Pancreas (tissue), 10 donors: ENCODE results near the gene RNH1. TPM values are rescaled to one million over a fixed set of nuclear protein-coding genes. Genes with fewer than 3 reads are reported as not detected.

ENCODE experiments used
- ATAC-seq, 4 donors: fragments of 200-7000 bp; cut with Tn5 transposase; one replicate each; pipeline versions ENCODE4 v1.8.0 to v1.9.1; 2020; ENCODE audit warnings: mild to moderate bottlenecking in 4 of 4, moderate library complexity in 4 of 4
- DNase-seq, 6 donors: peaks; one replicate each; pipeline ENCODE4 v3.0.0-alpha.2; 2020
- FAIRE-seq: peaks from 2 replicates; lab custom pipeline; 2012; peaks lifted over from hg19 to GRCh38; lab: Jason Lieb, UNC
- H3K27ac ChIP-seq, 4 donors: fragments of 200-600 bp; sonication (generic); 1 replicate in 3 of 4; 2 replicates in 1 of 4; pipeline versions ENCODE4 v1.5.0 to v1.8.0; 2020
- H3K27me3 ChIP-seq, 4 donors: fragments of 200-600 bp; one replicate each; pipeline ENCODE4 v1.8.0; 2021
- H3K36me3 ChIP-seq, 3 donors: fragments of 200-600 bp; sonication (generic) in 1 of 3; one replicate each; pipeline versions ENCODE4 v1.5.0 to v1.8.0; 2020 to 2021
- H3K4me1 ChIP-seq, 3 donors: fragments of 200-600 bp; one replicate each; pipeline ENCODE4 v1.8.0; 2021
- H3K4me3 ChIP-seq, 4 donors: fragments of 200-600 bp; sonication (generic) in 2 of 4; one replicate each; pipeline versions ENCODE4 v1.5.0 to v1.8.0; 2020 to 2021
- H3K9me3 ChIP-seq, 4 donors: fragments of 200-600 bp; one replicate each; pipeline ENCODE4 v1.8.0; 2021
- CTCF ChIP-seq, 4 donors: fragments of 200-600 bp; sonication (generic) in 3 of 4; IDR thresholded peaks; one replicate each; pipeline versions ENCODE4 v1.5.0 to v1.8.0; 2021; ENCODE audit warnings: antibody characterized with exemption in 4 of 4
- WGBS, 2 donors: extraction: QIAGEN DNeasy Blood & Tissue Kit; methylation state at CpG; one replicate each; pipeline ENCODE4 v1.1.7; 2013; 5-methylcytosine and 5-hydroxymethylcytosine counted together
- intact Hi-C, 3 donors: fragments of 100-400 bp; cut with DNase I; formaldehyde crosslinking; loops; one replicate each; pipeline versions ENCODE4 v1.11.1 to v1.14.2; 2022
- polyA plus RNA-seq, 2 donors: library from polyadenylated mRNA; stranded (reverse); fragments of 200-250 nt; gene quantifications; one replicate each; pipeline ENCODE4 v1.2.3, GENCODE V29; 2013
- total RNA-seq, 6 donors: library from RNA; stranded (reverse); fragmentation: NEBNext Ultra II Directional in 4 of 6; extraction: Animal tissue kit (Norgen Biotek cat#: 25700) in 4 of 6; gene quantifications; one replicate each; pipeline versions ENCODE4 v1.2.1 to v1.2.4, GENCODE V29; 2021 to 2023
- donor health status: healthy with polysubstance abuse.
- donor health status: DM: no; HTN: no; CAD: no; lungs with moderate emphysema.
- donor health status: DM: no; HTN: no; CAD: no.
- donor health status: control.
- donor health status: control.
- donor health status: Bipolar disorder and iron deficiency.
- donor health status: DM: yes; HTN: yes; CAD: no.
- donor health status: DM: no; HTN: no; CAD: no.
- donor health status: DM: no; HTN: no; CAD: no.
- donor health status: DM: yes; HTN: yes; CAD: no.

RNH1 gene
- total and polyA plus RNA-seq, 8 donors = 38.9 to 87.7 (median 63.9) TPM

DNA sequence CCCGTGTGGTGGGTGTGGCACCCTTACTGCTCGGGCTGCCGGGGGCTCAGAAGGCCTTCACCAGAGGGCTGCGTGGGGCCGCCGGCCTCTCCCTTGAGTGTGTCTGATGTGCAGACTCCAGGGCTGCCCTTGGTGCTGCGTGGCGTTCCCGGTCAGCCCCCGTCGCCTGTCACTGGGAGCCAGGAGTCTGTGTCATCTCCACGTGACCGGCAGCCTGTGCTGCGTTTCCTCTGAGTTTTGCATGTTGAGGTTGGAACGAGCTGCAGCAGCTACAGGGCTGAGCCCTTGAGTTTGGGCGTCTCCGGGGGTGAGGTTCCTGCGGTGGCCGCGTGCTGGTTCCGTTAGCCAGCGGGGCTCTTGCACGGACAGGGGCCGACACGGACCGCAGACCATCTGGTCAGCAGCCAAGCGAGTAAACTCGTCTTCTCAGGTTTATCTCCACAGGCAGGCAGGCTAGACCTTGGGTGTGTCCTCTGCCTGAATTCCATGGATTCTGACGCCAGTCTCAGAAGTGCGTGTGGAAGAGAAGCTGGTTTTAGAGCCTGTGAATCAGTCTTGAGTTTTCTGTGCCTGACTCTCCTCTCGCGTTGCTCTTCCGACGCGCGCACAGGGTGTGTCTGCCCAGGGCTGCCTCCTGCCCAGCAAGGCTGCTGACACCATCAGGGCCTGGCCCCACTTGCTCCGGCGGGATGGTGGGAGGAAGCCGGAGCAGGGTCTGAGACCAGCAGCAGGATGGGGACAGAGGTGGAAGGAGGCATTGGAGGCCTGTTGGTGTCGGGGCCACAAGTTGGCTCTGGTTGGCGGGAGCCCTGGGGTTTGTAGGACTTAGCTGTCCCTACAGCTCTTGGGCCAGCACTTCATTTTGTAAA lies 46.5 kb downstream of the RNH1 start:
- Histone ChIP-seq H3K9me3 (no peaks in the 10 kb centered on the region), H3K27ac (no peak overlapping the region), H3K4me3 (no peak overlapping the region), H3K36me3 (peaks cover 0 to 5% (median 0%) of the 10 kb centered on the region in 3 donors), H3K27me3 (no peaks in the 10 kb centered on the region), H3K4me1 (no peaks in the 10 kb centered on the region)
- WGBS, 2 donors = 92 to 96% methylated on average over 41 of the region's 41 CpGs
- TF ChIP-seq CTCF (IDR thresholded peaks at IDR 0.05) = no peak
- no peak for ATAC-seq
- DNase-seq = peak in 2 of 6 donors; percentile 10 to 57
- FAIRE-seq = no peak
- intact Hi-C loops = no loop called here

GRCh38 chr11:459511-460220 lies 47.4 kb downstream of the RNH1 start:
- no peak for TF ChIP-seq CTCF (IDR thresholded peaks at IDR 0.05)
- ATAC-seq (no peak), FAIRE-seq (no peak), DNase-seq (no peak)
- intact Hi-C loops = no loop called here
- 91 to 92% methylated on average over 24 of the region's 24 CpGs for WGBS, 2 donors
- Histone ChIP-seq H3K27ac (no peak overlapping the region), H3K36me3 (peaks cover 0 to 5% (median 0%) of the 10 kb centered on the region in 3 donors), H3K4me1 (no peaks in the 10 kb centered on the region), H3K4me3 (no peak overlapping the region), H3K27me3 (no peaks in the 10 kb centered on the region), H3K9me3 (no peaks in the 10 kb centered on the region)

GRCh38 chr11:457111-457760 lies 49.8 kb downstream of the RNH1 start:
- TF ChIP-seq CTCF (IDR thresholded peaks at IDR 0.05) = no peak
- WGBS, 2 donors = 84 to 85% methylated on average over 23 of the region's 23 CpGs
- FAIRE-seq = no peak

GRCh38 chr11:456533-456932 lies 50.5 kb downstream of the RNH1 start:
- WGBS, 2 donors = 75 to 84% methylated on average over 7 of the region's 7 CpGs
- Histone ChIP-seq H3K4me1 (peaks cover 0 to 3% (median 3%) of the 10 kb centered on the region in 3 donors), H3K4me3 (no peak overlapping the region), H3K27ac (no peak overlapping the region), H3K27me3 (no peaks in the 10 kb centered on the region), H3K36me3 (peaks cover 0 to 5% (median 0%) of the 10 kb centered on the region in 3 donors), H3K9me3 (no peaks in the 10 kb centered on the region)
- FAIRE-seq (no peak), ATAC-seq (no peak), DNase-seq (no peak)
- intact Hi-C loops = no loop called here
- no peak for TF ChIP-seq CTCF (IDR thresholded peaks at IDR 0.05)

More at GRCh38 chr11:457111-457760, 49.8 kb downstream of the RNH1 start:
- Histone ChIP-seq H3K4me3 (no peak overlapping the region), H3K27me3 (no peaks in the 10 kb centered on the region), H3K27ac (no peak overlapping the region), H3K9me3 (no peaks in the 10 kb centered on the region), H3K36me3 (peaks cover 0 to 5% (median 0%) of the 10 kb centered on the region in 3 donors), H3K4me1 (no peaks in the 10 kb centered on the region)
- ATAC-seq (no peak), DNase-seq (peak in 1 of 6 donors; percentile 2)
- intact Hi-C loops = no loop called here
